Stimulated activated CD4-positive, alpha-beta T cell treated with anti-CD3 and anti-CD28 coated beads, Interleukin-15, amount 100 ng/mL, for 24 hours (primary cell): ENCODE measurements around the gene SLC26A1.
A peak's percentile ranks its signal among the peaks of the same experiment; 100 is the strongest.

Experiments used
- DNase-seq: peaks from one replicate; pipeline ENCODE4 v3.0.0-alpha.2; 2020

SLC26A1 gene

DNA sequence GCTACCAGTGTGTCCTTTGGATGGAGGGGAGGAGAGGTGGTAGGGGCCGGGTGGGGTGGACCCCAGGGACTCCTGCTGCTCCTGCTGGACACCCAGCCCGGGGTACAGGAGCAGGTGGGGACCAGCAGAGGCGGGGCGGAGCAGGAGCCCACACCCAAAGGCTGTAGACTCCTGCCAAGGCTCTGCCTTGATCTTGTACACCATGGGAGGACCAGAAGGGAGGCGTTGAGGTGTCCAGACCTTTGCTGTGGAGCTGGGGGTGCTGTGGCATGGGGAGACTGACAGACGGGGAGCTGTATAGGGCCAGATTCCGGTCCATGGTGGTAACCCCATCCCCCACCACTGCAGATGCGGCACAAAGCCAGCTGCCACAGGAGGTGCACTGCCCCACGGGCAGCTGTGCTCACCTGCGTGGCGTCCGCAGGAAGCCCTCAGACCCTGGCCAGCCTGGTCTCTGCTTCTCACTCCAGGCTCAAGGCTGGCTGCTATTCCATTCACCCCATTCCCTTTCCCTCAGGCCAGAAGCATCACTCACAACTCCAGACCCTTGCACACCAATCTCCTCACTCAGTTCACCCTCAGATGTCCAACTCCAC lies 5.0 kb upstream of the SLC26A1 start:
- DNase-seq: no peak

DNA sequence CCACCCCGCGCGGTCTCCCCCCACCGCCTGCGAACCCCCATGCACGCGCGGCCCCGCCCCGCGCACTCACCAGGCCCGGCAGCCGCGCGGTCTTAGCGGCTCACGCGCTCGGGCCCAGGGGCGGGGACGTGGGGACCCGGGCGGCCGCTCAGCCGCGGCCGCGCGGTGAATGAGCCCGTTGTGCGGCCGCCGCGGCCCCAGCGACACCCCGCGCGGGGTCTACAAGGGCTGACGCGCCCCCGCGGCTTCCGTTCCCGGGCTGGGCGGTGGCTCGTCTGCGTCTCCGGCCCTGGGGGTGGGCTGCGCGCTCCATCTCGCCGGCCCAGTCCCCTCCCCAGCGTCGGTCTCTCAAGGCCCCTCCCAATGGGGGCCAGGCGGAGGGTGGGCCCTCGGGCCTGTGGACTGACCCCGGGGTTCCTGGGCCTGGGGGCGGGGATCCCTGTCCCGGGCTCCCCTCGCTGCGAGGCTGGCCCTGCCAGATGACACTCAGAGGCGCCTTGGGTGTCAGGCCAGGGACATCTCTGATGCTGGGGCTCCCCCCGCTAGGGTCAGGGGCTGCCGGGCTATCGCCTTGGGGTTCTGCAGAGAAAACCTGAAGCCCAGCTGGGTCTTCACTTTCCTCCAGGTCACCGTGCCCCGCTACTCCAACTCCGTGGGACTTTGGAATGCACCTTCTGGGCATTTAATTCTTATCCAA lies 4.3 kb upstream of the SLC26A1 start:
- no peak for DNase-seq

DNA sequence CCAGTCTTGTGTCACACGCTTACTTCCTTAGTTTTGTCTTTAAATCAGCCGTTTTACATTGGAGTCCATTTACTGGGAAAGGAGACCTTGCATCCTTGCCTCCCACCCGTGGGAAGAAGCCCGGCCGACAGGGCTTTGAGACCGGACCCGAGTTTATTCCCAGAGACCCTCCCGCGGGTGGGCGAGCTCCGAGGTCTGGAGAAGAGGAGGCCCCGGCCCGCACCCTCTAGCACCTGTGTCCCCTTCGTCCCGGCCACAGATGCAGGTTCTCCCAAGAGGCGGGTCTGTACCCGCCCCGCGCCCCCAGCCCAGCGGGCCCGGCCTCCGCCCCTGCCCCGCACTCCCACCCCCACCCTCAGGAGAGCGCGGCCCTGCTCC lies 3.8 kb upstream of the SLC26A1 start:
- no peak for DNase-seq

DNA sequence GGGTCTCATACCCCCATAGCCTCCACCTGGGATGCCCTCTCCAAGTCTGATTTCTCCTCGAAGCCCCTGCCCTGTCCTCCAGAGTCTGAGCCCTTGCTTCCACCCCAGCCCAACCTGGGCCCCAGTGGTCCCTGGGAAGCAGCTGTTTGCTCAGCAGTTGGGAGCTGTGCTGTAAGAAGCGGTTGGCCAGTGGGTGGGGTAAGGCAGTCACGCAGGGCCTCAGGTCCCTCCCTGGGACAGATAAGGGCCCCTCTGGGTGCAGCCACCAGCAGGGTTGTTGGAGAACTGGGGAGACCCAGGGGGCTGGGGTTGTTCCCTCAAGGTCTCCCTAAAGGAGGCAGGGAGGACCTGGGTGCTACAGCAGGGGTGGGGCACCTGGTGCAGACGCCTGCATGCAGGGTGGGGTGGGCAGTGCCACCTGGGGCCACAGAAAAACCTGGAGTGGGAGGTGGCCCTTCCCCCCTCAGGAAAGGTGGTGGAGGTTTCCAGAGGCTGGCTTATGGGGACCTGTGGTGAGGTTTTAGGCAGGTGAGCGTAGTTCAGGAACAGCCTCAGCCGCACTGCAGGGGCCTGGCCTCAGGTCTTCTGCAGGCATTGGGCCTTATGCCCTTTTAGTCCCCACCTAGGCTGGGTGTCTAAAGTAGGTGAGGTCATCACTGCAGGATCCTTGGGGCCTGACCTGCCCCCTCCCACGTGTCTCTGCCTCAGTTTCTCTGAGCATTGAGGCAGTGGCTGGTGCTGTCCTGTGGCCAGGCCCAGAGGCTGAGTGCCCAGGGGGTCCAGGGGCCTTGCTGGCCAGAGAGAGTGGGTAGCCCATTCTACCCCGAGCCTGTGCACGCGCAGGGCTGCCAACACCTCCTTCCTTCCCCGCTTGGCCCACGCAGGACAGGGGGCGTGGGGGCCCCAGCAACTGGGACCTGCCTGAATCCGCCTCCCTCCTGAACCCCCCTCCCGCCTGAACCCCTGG lies 3.1 kb upstream of the SLC26A1 start:
- no peak for DNase-seq

DNA sequence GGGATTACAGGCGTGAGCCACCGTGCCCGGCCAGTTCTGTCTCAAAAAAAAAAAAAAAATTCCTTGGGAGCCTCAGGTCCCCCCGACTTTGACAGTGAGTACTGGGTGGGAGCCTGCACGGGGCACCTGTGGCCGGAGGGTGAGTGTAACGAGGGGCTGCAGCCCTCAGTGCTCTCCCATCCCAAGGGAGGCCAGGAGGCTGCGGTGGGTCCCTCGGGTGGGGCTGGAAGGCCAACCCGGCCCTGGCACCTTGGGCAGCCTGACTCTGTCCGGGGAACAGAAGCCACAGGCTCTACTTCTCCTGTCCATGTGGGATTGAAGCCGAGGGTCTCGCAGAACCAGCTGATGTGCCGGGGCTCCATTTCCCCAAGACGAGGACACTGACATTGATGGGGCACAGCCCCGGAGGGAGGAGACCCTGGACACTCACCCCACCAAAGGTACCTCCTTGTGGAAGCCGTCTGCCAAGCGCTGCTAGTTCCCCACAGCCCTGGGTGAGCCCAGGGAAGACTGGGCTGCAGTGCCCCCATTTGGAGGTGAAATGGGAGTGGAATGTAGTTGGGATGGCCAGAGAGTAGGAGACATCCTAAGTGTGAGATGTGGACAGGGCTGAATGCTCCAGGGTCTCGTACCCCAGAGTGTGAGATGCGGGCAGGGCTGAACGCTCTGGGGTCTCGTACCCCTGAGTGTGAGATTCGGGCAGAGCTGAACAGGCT lies 2.3 kb upstream of the SLC26A1 start:
- DNase-seq: no peak

DNA sequence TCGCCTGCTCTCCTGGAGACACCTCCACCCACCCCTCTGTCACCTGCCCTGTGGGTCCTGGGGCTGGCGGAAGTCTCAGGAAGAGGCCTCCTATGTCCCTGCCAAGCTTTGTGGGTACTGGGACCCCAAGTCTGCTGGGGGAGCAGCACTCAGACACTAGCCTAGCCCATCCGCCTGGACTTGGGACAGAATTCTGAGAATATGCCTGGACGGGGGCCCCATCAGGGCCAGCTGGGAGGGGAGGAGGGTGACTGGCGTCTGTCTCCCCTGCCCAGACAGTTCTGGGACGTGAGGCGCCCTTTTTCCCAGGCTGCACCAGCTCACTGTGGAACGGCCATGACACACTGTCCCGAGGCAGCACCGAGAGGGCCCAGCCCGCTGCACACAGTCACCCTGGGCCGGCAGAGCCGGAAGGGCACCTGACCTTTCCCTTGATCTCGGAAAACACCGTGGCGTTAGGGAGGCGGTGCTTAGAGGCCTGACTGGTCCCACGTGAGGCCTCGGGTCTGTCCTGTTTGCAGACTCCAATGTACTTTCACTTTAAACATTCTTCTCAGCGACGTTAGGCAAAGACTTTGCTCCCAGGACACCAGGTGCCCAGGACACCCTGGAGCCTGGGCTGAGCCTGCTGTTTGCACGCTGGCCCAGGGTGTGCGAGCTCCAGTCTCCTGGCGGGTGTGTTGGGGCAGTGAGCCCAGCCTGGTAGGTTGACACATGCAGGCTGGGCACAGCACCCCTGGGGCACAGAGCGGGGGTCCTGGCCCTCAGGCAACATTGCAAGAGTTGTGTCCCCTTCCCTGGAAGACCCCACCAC lies 700 bp downstream of the SLC26A1 start:
- DNase-seq: no peak

DNA sequence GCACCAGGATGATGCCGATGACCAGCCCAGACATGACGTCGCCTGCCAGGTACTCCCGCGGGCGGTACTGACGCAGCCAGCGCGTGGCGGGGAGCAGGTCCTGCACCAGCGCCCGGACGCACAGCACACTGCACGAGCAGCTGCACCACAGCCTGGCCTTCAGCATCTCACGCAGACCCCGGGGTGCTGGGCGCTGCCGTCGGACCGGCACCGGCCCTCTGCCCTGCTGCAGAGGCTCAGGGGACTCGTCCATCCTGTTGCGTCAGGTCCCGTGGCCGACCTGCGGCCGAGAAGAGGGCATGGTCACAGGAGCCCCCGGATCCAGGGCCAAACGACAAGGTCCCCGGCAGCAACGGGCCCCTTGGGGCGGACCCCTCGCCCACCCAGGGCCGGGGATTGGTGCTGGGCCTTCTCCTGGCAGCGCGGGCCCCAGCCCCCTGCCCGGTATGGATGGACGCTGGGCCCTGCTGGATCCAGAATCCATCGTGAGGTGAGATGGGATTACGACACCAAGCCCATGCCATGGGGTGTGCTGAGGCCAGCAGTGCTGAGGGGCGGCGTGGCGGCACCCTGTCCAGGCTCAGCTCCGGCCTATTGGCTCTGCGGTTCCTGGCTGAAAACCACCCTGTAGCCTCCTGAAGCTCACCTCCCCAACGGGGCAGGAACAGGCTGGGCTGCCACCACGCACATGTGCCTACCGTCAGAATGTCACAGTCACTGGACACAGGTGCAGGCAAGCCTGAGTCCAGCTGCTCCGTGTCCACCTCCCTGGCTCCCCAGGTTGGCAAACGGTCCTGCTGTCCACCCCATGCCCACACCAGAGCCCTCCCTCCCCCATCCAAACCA lies 1.5 kb downstream of the SLC26A1 start:
- DNase-seq: no peak

DNA sequence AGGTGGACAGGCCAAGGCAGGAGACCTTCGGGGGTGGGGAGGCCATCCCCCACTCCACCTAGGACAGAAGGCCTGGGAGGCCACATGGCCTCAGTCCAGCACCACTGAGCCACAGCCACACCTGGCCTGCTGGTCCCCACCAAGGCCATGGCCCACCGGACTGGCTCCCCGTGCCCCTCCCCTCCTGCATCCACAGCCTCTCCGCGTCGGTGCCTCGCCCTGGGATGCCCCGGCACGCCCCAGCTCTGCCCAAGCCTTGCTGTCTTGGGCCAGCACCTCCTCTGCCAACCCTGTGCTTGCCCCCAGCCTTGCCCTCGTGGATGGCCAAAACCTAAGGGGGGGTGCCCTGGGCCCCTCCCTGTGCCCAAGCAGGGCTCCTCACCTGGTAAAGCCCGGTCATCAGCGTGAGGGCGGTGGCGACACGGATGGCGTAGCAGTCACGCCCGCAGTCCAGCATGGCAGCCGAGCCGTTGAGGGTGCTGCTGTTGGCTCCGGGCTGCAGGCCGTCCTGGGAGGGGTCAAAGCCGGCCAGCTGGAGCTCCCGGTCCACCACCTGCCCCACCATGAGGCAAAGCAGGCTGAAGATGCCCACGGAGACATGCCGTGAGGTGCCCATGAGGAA lies 2.3 kb downstream of the SLC26A1 start:
- no peak for DNase-seq

DNA sequence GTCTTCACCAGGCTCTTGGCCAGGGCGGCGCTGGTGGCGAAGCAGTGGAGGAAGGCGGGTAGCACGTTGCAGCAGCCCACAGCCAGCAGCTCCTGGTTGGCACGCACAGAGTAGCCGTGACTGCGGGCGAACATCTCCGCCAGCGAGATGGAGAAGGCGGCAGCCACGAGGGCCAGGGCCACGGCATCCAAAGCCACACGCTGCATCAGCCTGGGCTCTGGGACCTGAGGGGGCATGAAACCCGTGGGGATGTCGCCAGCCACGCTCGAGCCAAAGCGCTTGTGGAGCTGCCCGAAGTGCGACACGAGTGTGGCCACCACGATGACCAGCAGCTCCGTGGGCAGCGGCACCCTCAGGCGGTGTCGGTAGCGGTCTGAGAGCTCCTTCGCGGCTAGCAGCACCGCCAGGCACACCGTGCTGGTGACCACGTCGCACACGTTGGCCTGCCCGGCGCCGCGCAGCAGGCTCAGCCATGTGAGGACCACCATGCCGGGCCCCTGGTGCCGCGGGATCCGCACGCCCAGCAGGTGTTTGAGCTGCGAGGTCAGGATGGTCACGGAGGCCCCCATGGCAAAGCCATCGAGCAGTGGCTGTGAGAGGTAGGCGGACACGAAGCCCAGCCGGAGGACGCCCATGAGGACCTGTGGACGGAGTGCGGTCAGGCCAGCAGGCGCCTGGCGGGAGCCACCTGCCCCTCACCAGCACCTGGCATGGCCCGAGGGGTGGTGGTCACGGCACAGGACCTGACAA lies 3.3 kb downstream of the SLC26A1 start:
- no peak for DNase-seq

DNA sequence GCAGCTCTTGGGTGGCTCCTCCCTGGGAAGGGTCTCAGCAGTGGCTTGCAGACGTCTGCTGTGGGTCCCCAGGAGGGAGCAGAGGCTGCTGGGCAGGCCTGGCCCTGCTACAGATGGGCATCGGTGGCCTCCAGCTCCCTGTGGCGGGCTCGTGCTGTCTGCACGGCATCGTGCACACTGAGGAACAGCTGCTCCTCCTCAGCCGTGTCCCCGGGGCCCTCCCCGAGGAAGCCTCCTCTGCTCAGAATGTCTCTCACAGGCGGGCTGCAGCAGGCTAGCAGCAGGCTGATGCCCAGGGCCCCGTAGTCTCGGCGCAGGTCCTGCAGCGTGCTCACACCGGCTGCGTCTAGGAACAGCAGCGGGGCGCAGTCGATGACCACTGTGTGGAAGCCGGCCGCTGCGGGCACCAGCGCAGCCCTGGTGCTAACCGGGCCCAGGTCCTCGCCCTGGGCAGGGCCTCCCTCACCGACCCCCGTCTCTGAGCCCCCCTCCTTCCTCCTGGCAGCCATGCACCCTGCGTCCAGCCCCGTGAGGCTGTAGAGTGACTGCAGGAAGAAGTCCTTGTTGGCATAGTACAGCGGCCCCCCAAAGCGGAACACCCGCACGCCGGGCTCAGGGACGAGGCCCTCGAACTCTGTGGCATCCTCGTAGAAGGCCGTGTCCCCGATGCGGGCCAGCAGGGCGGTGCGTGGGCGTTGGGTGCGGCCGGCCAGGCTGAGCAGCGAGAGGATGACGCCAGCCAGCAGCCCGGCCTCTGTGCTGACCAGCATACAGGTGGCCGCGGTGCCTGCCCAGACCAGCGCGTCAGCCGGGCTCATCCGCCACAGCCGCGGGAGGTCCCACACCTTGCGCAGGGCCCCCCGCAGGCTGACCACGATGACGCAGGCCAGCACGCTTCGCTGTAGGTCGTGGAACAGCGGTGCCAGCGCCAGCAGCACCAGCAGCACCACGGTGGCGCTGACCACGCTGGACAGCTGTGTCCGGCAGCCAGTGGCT lies 4.2 kb downstream of the SLC26A1 start:
- no peak for DNase-seq

DNA sequence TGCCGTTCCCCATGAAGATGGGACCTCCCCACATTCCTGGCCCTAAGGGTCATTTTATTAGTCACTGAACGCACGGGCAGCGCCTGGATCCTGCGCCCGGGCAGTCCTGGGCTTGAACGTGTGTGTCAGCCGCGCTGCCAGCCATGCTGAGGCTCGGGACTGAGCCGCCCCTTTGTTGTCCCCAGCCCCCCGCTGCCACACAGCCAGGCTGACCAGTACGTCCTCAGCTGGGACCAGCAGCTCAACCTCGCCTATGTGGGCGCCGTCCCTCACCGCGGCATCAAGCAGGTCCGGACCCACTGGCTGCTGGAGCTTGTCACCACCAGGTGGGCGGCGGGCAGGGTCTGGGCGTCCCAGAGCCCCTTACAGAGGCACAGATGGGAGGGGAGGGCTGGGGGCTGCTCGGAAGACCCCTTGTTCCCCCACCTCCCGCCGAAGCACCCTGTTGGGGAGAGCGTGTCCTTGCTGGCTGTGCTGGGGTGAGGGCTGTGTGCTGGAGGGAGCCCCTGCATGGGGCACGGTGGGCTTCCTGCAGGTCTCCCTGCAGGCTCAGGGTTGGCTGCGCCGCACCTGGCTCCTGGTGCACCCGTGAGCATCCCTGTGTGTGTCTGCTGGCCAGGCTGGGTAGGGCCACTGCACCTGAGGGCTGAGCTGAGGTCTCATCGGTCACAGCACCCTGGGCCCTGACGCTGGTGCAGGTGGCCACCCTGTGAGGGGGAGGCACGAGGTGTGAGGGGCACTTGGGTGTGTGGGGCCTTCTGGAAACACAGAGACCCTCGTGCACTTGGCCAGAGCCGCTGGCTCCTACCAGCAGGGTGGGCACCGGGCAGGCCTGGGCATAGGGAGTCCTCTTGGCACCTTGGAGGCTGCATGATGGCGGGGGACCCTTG lies 5.3 kb downstream of the SLC26A1 start:
- DNase-seq: no peak

DNA sequence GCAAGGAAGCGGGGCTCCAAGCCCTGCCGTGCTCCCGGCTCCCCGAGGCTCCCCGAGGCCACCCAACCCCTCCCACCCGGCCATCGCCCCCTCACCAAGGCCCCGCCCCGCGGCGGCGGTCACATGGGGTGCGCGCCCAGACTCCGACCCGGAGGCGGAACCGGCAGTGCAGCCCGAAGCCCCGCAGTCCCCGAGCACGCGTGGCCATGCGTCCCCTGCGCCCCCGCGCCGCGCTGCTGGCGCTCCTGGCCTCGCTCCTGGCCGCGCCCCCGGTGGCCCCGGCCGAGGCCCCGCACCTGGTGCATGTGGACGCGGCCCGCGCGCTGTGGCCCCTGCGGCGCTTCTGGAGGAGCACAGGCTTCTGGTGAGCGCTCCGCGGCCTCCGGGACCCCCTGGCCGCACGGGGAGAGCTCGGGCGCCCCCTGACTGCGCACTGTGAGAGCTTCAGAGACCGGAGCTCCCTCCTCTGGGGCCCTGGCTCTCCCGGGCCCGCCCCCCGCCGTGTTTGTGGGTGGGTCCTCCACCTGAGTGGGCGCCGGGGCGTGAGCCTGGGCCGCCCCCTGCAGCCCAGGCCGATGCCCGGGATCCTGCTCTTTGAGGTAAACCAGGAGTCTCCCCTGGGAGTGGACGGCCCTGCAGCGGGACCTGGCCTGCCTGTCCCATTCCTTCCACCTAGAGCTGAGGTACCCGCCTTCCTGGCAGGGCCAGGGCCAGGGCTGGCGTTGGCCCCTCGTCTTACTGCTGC lies 6.2 kb downstream of the SLC26A1 start, which contains the start of gene IDUA:
Gene IDUA, plus strand, starts transcription at position 166 of the 745 bp plus-strand sequence. Its CDS starts 41 bp downstream, at position 207.
- DNase-seq: peak; percentile 91

DNA sequence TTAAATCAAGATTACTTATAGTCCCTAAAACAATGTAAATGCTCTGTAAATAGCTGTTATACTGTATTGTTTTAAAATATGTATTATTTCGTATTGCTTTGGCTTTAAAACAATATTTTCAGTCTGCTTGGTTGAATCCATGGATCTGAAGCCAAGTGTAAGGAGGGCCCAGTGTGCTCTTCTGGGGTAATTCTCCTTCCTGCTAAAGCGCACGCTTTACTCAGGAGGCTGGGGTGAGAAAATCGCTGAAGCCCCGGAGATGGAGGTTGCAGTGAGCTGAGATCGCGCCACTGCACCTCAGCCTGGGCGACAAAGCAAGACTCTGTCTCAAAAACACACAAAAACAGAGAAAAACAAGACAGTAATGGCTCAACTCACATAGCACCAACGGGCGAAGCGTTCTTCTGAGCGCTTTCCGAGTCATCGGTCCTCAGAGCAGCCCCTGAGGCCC lies 6.8 kb downstream of the SLC26A1 start:
- DNase-seq: no peak

DNA sequence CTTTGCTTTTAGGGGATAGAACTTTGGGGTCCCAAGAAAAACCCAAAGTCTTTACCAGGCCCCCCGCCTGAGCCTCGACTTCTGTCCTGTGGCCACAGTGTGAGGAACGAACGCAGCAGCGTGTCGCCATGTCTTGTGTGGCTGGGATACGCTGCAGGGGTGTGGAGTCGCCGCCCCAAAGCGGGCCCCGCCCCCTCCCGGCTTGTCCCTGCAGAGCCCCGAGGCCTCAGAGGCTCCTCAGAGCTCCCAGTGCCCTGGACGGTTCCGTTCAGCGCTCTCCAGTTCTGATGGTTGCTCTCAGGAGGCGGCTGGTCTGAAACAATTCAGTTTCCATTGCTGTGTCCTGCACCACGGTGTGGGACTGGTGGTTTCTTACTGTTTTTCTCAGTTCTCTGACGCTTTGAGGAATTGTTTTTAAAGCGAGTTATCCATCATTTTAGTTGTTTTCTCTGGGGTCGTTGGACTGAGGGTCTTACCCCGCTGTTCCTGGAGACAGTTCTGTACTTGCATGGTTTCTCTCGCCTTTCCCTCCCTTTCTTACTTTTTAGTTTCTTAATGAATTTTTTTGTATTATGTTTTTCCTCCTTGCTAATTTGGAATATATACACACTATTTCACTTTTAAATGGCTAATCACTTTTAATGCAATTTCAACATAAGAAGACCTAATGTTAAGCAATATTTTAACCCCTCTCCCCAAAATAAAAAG lies 7.9 kb downstream of the SLC26A1 start:
- DNase-seq: peak; percentile 89

DNA sequence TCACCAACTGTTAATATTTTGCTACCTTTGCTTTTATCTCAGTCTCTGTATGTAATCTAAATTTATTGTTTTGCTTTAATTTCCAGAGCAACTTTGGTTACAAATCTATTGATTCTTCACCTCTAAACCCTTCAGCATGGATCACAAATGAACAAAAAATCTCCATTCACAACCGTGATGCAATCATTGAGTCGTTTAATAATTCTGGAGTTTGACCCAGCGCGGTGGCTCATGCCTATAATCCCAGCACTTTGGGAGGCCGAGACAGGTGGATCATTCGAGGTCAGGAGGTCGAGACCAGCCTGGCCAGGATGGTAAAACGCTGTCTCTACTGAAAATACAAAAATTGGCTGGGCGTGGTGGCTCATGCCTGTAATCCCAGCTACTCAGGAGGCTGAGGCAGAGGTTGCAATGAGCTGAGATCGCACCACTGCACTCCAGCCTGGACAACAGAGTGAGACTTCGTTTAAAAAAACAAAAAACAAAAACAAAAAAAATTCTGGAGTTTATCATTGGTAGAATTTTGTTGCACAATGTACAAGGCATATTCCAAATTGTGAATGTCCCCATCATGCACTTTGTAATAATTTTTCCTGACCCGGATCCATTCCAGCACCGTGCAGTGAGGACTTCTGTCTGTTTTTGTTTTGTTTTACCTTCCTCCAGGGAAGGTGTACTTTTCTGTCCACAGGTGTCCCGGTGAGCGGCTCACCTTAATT lies 8.7 kb downstream of the SLC26A1 start:
- no peak for DNase-seq
